Endothelial cell of umbilical vein (primary cell): ENCODE data around the gene MSH3.

Experiments used
- EZH2 ChIP-seq: IDR thresholded peaks from 2 replicates; pipeline ENCODE4 v1.6.1; 2012; ENCODE audit warnings: borderline replicate concordance, low read depth, mild to moderate bottlenecking, moderate library complexity, low read length, inconsistent platforms; ENCODE audit not compliant: severe bottlenecking
- JUN ChIP-seq: IDR thresholded peaks from 2 replicates; pipeline ENCODE4 v1.6.1; 2011; ENCODE audit warnings: borderline replicate concordance, low read depth; ENCODE audit not compliant: insufficient read length, insufficient read depth
- POLR2A ChIP-seq: IDR thresholded peaks from 2 replicates; pipeline ENCODE4 v1.6.1; 2012; ENCODE audit warnings: low read depth, mild to moderate bottlenecking, control low read depth, low read length
- POLR2AphosphoS5 ChIP-seq: IDR thresholded peaks from 2 replicates; pipeline ENCODE4 v1.6.1; 2012; ENCODE audit warnings: low read depth, mild to moderate bottlenecking, control low read depth, low read length, moderate library complexity; ENCODE audit not compliant: insufficient read depth
- TF ChIP-seq, protein P1 (sequence below), 2 donors: IDR thresholded peaks; 1 replicate in 1 of 2; 2 replicates in 1 of 2; pipeline ENCODE4 v1.5.1; 2011; ENCODE audit warnings: low read length in 2 of 2, mild to moderate bottlenecking in 2 of 2, moderate library complexity in 2 of 2, control low read depth in 1 of 2, inconsistent platforms in 1 of 2, low read depth in 1 of 2; ENCODE audit not compliant: insufficient read depth in 1 of 2; ENCODE audit errors: extremely low read depth in 1 of 2

DNA sequence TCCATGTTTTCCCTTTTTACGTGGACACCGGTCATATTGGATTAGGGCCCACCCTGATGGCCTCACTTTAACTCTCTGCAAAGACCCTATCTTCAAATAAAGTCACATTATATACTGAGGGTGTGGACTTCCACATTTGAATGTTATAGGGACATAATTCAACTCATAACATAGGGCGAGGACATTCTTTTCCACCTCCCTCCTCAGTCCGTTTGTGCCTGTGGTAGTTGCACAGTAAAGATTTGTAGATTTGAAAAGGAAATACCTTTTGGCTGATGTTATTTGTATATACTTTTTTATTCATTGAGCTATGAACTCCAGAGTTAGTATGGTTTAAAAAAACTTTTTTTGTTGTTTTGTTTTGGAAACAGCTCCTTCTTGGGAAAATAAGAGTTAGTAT, 51.3 kb downstream of the MSH3 start:
- TF ChIP-seq, protein P1, sequence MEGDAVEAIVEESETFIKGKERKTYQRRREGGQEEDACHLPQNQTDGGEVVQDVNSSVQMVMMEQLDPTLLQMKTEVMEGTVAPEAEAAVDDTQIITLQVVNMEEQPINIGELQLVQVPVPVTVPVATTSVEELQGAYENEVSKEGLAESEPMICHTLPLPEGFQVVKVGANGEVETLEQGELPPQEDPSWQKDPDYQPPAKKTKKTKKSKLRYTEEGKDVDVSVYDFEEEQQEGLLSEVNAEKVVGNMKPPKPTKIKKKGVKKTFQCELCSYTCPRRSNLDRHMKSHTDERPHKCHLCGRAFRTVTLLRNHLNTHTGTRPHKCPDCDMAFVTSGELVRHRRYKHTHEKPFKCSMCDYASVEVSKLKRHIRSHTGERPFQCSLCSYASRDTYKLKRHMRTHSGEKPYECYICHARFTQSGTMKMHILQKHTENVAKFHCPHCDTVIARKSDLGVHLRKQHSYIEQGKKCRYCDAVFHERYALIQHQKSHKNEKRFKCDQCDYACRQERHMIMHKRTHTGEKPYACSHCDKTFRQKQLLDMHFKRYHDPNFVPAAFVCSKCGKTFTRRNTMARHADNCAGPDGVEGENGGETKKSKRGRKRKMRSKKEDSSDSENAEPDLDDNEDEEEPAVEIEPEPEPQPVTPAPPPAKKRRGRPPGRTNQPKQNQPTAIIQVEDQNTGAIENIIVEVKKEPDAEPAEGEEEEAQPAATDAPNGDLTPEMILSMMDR (IDR thresholded peaks at IDR 0.05; ENCODE audit: extremely low read depth in 1 of 2, insufficient read depth in 1 of 2, low read depth in 1 of 2, low read length in 2 of 2) = no peak
- TF ChIP-seq POLR2AphosphoS5 (no peak), EZH2 (no peak), POLR2A (no peak), JUN (no peak)
